ENCODE measurements around the gene PSMA5. TPM values are rescaled to one million over a fixed set of nuclear protein-coding genes. Genes with fewer than 3 reads are reported as not detected.

PSMA5 gene
- total and polyA plus RNA-seq, 7 experiments from 2014 or later: 38.3 to 203 (median 76.4) TPM

DNA sequence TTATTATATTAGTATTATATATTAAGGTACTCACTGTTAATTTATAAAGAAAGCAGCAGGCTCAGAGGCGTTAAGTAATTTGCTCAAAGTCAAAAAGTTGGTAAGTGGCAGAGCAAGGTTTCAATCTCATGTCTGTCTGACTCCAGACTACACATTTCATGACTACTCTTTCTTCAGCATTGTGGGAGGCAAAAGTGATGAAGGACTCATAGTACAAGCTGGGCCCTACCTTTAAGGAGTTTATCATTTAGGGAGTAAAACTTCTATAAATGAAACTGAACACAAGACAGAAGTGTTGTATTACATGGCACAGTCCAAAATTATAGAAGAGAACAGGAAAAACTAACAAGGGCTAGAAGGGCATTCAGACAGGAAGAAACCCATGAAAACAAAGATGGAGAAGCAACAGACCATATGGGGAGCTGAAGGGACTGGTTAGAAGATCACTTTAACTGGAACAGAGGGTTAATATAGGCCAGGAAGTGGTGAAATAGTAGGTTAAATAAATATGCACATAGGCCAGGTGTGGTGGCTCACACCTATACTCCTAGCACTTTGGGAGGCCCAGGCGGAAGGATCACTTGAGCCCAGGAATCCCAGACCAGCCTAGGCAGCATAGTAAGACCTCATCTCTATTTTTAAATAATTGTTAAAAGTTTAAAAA, 40.1 kb downstream of the PSMA5 start:
- Histone ChIP-seq H3K4me1 (ENCODE audit: control insufficient read depth in 2 of 2, insufficient read depth in 2 of 2, low read length in 2 of 2) (no peaks in the 10 kb centered on the region), H3K9me3 (ENCODE audit: control insufficient read depth in 2 of 3, low read length in 3 of 3) (no peaks in the 10 kb centered on the region)

DNA sequence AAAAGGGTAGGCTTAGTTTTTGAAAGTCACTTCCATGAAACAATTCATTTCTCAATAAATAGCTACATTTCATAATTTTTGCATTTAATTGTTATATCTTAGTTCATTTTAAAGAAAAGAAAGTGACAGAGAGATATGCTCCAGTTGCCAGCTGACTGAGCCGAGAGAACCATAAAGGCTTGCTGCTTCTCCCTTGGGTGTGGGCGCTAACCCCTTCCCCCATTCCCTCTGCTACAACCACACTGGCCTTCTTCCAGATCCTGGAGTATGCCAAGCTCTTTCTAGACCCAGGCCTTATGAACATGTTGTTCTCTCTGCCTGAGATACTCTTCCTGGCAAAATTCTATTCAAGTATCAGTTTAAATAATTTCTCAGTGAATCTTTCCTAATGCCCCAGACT, 40.8 kb downstream of the PSMA5 start:
- H3K4me1 Mint-ChIP-seq: peaks cover 0 to 9% (median 0%) of the 10 kb centered on the region in 7 donors
- Histone ChIP-seq H3K4me3 (ENCODE audit: low read length) (no peak overlapping the region), H3K27me3 (ENCODE audit: control insufficient read depth in 2 of 2, insufficient read depth in 2 of 2, low read length in 2 of 2) (no peaks in the 10 kb centered on the region), H3K27ac (ENCODE audit: low read depth, low read length) (no peak overlapping the region), H3K9me3 (ENCODE audit: control insufficient read depth in 2 of 3, low read length in 3 of 3) (no peaks in the 10 kb centered on the region), H3K4me1 (ENCODE audit: control insufficient read depth in 2 of 2, insufficient read depth in 2 of 2, low read length in 2 of 2) (no peaks in the 10 kb centered on the region), H3K36me3 (ENCODE audit: control insufficient read depth in 2 of 3, insufficient read depth in 3 of 3, low read length in 3 of 3) (no peaks in the 10 kb centered on the region)
- CTCF ChIA-PET: no interaction called here
- H3K4me3 Mint-ChIP-seq: no peak overlapping the region
- H3K27me3 Mint-ChIP-seq: peaks cover 10 to 22% (median 17%) of the 10 kb centered on the region in 5 donors
- POLR2A ChIA-PET: no interaction called here
- no peaks in the 10 kb centered on the region for H3K36me3 Mint-ChIP-seq
- H3K9me3 Mint-ChIP-seq: no peaks in the 10 kb centered on the region
- no peak overlapping the region for H3K27ac Mint-ChIP-seq
- DNase-seq (no peak), ATAC-seq (no peak)
- intact Hi-C loops (cut with micrococcal nuclease): no loop called here

More for the DNA sequence above, 40.1 kb downstream of the PSMA5 start:
- Mint-ChIP-seq H3K4me1 (peaks cover 0 to 9% (median 0%) of the 10 kb centered on the region in 7 donors), H3K9me3 (peaks cover 0 to 1% (median 0%) of the 10 kb centered on the region in 11 donors), H3K27me3 (peaks cover 10 to 22% (median 21%) of the 10 kb centered on the region in 5 donors), H3K27ac (no peak overlapping the region), H3K36me3 (no peaks in the 10 kb centered on the region), H3K4me3 (no peak overlapping the region)
- intact Hi-C loops (cut with micrococcal nuclease): no loop called here
- Histone ChIP-seq H3K4me3 (ENCODE audit: low read length) (no peak overlapping the region), H3K36me3 (ENCODE audit: control insufficient read depth in 2 of 3, insufficient read depth in 3 of 3, low read length in 3 of 3) (no peaks in the 10 kb centered on the region), H3K27ac (ENCODE audit: low read depth, low read length) (no peak overlapping the region), H3K27me3 (ENCODE audit: control insufficient read depth in 2 of 2, insufficient read depth in 2 of 2, low read length in 2 of 2) (no peaks in the 10 kb centered on the region)
- DNase-seq (no peak), ATAC-seq (no peak)
- CTCF ChIA-PET: no interaction called here
- POLR2A ChIA-PET: no interaction called here

DNA sequence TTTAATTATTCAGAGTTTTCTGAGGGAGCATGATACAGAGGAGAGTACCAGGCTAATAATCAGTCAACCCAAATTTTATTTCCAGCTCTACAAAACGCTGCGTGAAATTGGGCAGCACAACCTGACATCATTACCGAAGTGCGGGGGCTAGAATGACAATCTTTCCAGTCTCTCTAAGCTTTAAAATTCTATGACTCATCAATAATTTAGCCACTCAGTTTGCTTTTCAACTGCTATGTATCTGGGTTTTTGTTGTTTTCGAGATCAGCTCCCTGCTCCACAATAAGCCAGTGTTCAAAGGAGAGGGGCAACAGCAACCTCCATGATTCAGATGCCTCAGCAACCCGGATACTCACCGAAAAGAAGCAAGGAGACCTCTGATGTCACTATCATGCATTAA, 42.4 kb downstream of the PSMA5 start:
- no peaks in the 10 kb centered on the region for H3K36me3 ChIP-seq (ENCODE audit: control insufficient read depth in 2 of 3, insufficient read depth in 3 of 3, low read length in 3 of 3)
- ATAC-seq (no peak), DNase-seq (no peak)
- Mint-ChIP-seq H3K4me3 (no peak overlapping the region), H3K4me1 (peaks cover 0 to 3% (median 0%) of the 10 kb centered on the region in 7 donors), H3K36me3 (no peaks in the 10 kb centered on the region), H3K27me3 (peaks cover 2 to 8% (median 3%) of the 10 kb centered on the region in 5 donors), H3K27ac (no peak overlapping the region), H3K9me3 (no peaks in the 10 kb centered on the region)
- POLR2A ChIA-PET: no interaction called here
- CTCF ChIA-PET: no interaction called here
- no peak overlapping the region for H3K4me3 ChIP-seq (ENCODE audit: low read length)
- H3K27ac ChIP-seq (ENCODE audit: low read depth, low read length): no peak overlapping the region
- H3K4me1 ChIP-seq (ENCODE audit: control insufficient read depth in 2 of 2, insufficient read depth in 2 of 2, low read length in 2 of 2): no peaks in the 10 kb centered on the region
- no peaks in the 10 kb centered on the region for H3K9me3 ChIP-seq (ENCODE audit: control insufficient read depth in 2 of 3, low read length in 3 of 3)
- H3K27me3 ChIP-seq (ENCODE audit: control insufficient read depth in 2 of 2, insufficient read depth in 2 of 2, low read length in 2 of 2): no peaks in the 10 kb centered on the region
- intact Hi-C loops (cut with micrococcal nuclease): no loop called here

DNA sequence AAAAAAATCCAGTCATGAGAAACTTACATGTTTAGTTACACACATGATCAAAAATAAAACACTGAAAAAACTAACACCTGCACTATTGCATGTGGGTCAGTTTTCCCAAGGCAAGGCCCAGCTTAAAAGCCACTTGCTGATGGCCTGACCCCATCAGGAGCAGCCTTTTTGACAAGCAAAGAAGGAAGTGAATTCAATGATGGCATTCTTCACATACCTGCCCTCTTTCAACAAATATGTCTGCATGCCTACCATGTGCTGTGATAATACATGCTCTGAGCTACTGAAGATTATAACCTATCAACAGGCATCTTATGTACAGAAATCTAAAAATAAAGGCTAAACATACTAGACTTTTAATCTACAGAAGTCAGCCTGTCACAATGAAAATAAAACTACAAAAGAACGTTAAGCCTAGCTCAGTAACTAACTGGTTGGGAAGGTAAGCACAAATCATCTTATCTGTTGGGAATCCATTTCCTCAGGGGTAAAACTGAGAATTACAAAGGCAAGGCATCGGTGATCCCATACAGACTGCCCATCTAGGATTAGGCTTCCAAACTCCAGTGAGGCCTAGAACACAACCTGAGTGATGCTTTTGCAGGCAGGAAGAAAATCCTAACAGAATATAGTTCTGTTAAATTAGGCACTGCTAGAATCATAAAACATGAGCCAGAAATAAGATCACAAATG, 43.0 kb downstream of the PSMA5 start:
- DNase-seq (no peak), ATAC-seq (no peak)
- no peaks in the 10 kb centered on the region for H3K27me3 ChIP-seq (ENCODE audit: control insufficient read depth in 2 of 2, insufficient read depth in 2 of 2, low read length in 2 of 2)
- Mint-ChIP-seq H3K4me3 (no peak overlapping the region), H3K27ac (no peak overlapping the region), H3K27me3 (peaks cover 0 to 5% (median 0%) of the 10 kb centered on the region in 5 donors), H3K36me3 (no peaks in the 10 kb centered on the region), H3K4me1 (peaks cover 0 to 3% (median 0%) of the 10 kb centered on the region in 7 donors), H3K9me3 (no peaks in the 10 kb centered on the region)
- CTCF ChIA-PET: no interaction called here
- H3K4me1 ChIP-seq (ENCODE audit: control insufficient read depth in 2 of 2, insufficient read depth in 2 of 2, low read length in 2 of 2): no peaks in the 10 kb centered on the region
- H3K27ac ChIP-seq (ENCODE audit: low read depth, low read length): no peak overlapping the region
- intact Hi-C loops (cut with micrococcal nuclease): no loop called here
- no peak overlapping the region for H3K4me3 ChIP-seq (ENCODE audit: low read length)
- H3K9me3 ChIP-seq (ENCODE audit: control insufficient read depth in 2 of 3, low read length in 3 of 3): no peaks in the 10 kb centered on the region
- POLR2A ChIA-PET: no interaction called here
- H3K36me3 ChIP-seq (ENCODE audit: control insufficient read depth in 2 of 3, insufficient read depth in 3 of 3, low read length in 3 of 3): no peaks in the 10 kb centered on the region

DNA sequence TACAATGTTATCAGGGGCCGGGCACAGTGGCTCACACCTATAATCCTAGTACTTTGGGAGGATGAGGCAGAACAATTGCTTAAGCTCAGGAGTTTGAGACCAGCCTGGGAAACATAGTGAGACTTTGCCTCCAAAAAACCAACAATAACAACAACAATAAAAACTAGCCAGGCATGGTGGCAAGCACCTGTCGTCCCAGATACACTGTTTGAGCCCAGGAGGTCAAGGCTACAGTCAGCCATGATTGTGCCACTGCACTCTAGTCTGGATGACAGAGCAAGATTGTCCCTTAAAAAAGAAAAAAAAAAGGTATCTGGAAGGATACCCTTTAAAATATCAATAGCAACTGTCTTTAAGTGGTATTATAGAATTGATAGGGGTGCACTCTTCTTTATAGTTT, 44.7 kb downstream of the PSMA5 start:
- ATAC-seq (no peak), DNase-seq (no peak)
- Mint-ChIP-seq H3K36me3 (no peaks in the 10 kb centered on the region), H3K4me3 (no peak overlapping the region), H3K4me1 (peaks cover 0 to 3% (median 0%) of the 10 kb centered on the region in 7 donors), H3K9me3 (no peaks in the 10 kb centered on the region), H3K27ac (no peak overlapping the region), H3K27me3 (peaks cover 0 to 1% (median 0%) of the 10 kb centered on the region in 5 donors)
- Histone ChIP-seq H3K4me3 (ENCODE audit: low read length) (no peak overlapping the region), H3K4me1 (ENCODE audit: control insufficient read depth in 2 of 2, insufficient read depth in 2 of 2, low read length in 2 of 2) (no peaks in the 10 kb centered on the region), H3K27ac (ENCODE audit: low read depth, low read length) (no peak overlapping the region), H3K27me3 (ENCODE audit: control insufficient read depth in 2 of 2, insufficient read depth in 2 of 2, low read length in 2 of 2) (no peaks in the 10 kb centered on the region), H3K9me3 (ENCODE audit: control insufficient read depth in 2 of 3, low read length in 3 of 3) (no peaks in the 10 kb centered on the region), H3K36me3 (ENCODE audit: control insufficient read depth in 2 of 3, insufficient read depth in 3 of 3, low read length in 3 of 3) (no peaks in the 10 kb centered on the region)
- ChIA-PET POLR2A (no interaction called here), CTCF (no interaction called here)
- intact Hi-C loops (cut with micrococcal nuclease): no loop called here

DNA sequence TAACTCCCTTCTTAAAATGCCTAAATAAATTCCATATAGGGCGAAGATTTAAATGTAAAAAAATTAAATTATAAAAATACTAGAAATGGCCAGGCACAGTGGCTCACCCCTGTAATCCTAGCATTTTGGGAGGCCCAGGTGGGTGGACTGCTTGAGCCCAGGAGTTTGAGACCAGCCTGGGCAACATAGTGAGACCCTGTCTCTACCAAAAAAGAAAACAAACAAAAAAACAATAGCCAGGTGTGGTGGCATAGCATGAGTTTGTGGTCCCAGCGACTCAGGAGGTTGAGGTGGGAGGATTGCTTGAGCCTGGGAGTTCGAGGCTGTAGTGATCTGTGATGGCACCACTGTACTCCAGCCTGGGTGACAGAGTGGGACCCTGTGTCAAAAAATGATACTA, 46.3 kb downstream of the PSMA5 start:
- ATAC-seq: no peak
- Mint-ChIP-seq H3K9me3 (no peaks in the 10 kb centered on the region), H3K4me3 (no peak overlapping the region), H3K27me3 (no peaks in the 10 kb centered on the region), H3K27ac (no peak overlapping the region), H3K36me3 (peaks cover 0 to 5% (median 0%) of the 10 kb centered on the region in 5 donors), H3K4me1 (peaks cover 0 to 6% (median 0%) of the 10 kb centered on the region in 7 donors)
- no peak overlapping the region for H3K27ac ChIP-seq (ENCODE audit: low read depth, low read length)
- no peak overlapping the region for H3K4me3 ChIP-seq (ENCODE audit: low read length)
- no peak for DNase-seq
- no peaks in the 10 kb centered on the region for H3K4me1 ChIP-seq (ENCODE audit: control insufficient read depth in 2 of 2, insufficient read depth in 2 of 2, low read length in 2 of 2)
- ChIA-PET CTCF (interaction anchor here (1.4 kb wide), 1 partner anchor 19 kb away, joined by 3 read pairs; no protein-coding TSS in a partner anchor), POLR2A (no interaction called here)
- H3K36me3 ChIP-seq (ENCODE audit: control insufficient read depth in 2 of 3, insufficient read depth in 3 of 3, low read length in 3 of 3): no peaks in the 10 kb centered on the region
- intact Hi-C loops (cut with micrococcal nuclease): no loop called here
- H3K9me3 ChIP-seq (ENCODE audit: control insufficient read depth in 2 of 3, low read length in 3 of 3): no peaks in the 10 kb centered on the region
- H3K27me3 ChIP-seq (ENCODE audit: control insufficient read depth in 2 of 2, insufficient read depth in 2 of 2, low read length in 2 of 2): no peaks in the 10 kb centered on the region

DNA sequence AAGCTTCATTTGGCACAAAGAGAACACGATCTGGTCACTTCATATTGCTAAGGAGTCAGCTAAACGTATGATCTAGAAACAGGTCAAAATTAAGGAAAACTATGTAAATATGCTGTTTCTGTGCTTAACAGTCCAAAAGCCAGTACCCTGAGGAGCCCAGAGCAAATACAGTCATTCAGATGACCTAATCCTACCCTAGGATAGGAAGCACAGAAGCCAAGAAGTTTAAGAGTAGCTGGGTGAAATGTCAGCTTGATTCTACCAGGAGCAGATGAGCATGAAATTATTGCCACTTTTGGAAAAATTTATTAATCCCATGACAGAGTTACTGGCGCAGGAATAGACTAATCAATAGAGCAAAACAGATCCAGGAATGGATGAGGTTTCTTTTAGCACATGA, 46.8 kb downstream of the PSMA5 start:
- H3K4me3 Mint-ChIP-seq: no peak overlapping the region
- peaks cover 0 to 6% (median 0%) of the 10 kb centered on the region in 7 donors for H3K4me1 Mint-ChIP-seq
- H3K36me3 Mint-ChIP-seq: peaks cover 0 to 6% (median 0%) of the 10 kb centered on the region in 5 donors
- H3K27me3 ChIP-seq (ENCODE audit: control insufficient read depth in 2 of 2, insufficient read depth in 2 of 2, low read length in 2 of 2): no peaks in the 10 kb centered on the region
- H3K27ac ChIP-seq (ENCODE audit: low read depth, low read length): no peak overlapping the region
- H3K9me3 ChIP-seq (ENCODE audit: control insufficient read depth in 2 of 3, low read length in 3 of 3): no peaks in the 10 kb centered on the region
- ChIA-PET CTCF (no interaction called here), POLR2A (no interaction called here)
- intact Hi-C loops (cut with micrococcal nuclease): no loop called here
- H3K27ac Mint-ChIP-seq: no peak overlapping the region
- H3K27me3 Mint-ChIP-seq: no peaks in the 10 kb centered on the region
- no peak overlapping the region for H3K4me3 ChIP-seq (ENCODE audit: low read length)
- no peaks in the 10 kb centered on the region for H3K9me3 Mint-ChIP-seq
- H3K4me1 ChIP-seq (ENCODE audit: control insufficient read depth in 2 of 2, insufficient read depth in 2 of 2, low read length in 2 of 2): no peaks in the 10 kb centered on the region
- H3K36me3 ChIP-seq (ENCODE audit: control insufficient read depth in 2 of 3, insufficient read depth in 3 of 3, low read length in 3 of 3): no peaks in the 10 kb centered on the region
- DNase-seq (no peak), ATAC-seq (no peak)

All from naive thymus-derived CD4-positive, alpha-beta T cell (primary cell).